ENCODE results near the gene ZNF749. TPM values are rescaled to one million over a fixed set of nuclear protein-coding genes. Genes with fewer than 3 reads are reported as not detected.

The ZNF749 gene
- 4.3 TPM for polyA plus RNA-seq (2012; ENCODE audit: insufficient read depth, insufficient read length, low read depth)

- peak within 1 kb of the TSS; percentile 91 for H3K4me3 ChIP-seq (ENCODE audit: low read depth, low read length)
- H3K36me3 ChIP-seq: peaks cover 9% of the 10 kb centered on the region
- no peak for TF ChIP-seq CTCF (IDR thresholded peaks at IDR 0.05; ENCODE audit: low read depth, low read length)
- no peaks in the 10 kb centered on the region for H3K9me3 ChIP-seq
- DNase-seq: peak; percentile 98
- H3K4me1 ChIP-seq: no peaks in the 10 kb centered on the region
- no peaks in the 10 kb centered on the region for H3K27me3 ChIP-seq
Observed at GRCh38 chr19:57435062-57435978, at the start of gene ZNF749. Gene ZNF749, plus strand, starts transcription at chr19:57435325. Its CDS starts 254 bp downstream, at chr19:57435579.

GRCh38 chr19:57389194-57389729 is 45.9 kb upstream of the ZNF749 start:
- H3K4me1 ChIP-seq: no peaks in the 10 kb centered on the region
- peak overlapping the region; percentile 44 for H3K4me3 ChIP-seq (ENCODE audit: low read depth, low read length)
- TF ChIP-seq CTCF (IDR thresholded peaks at IDR 0.05; ENCODE audit: low read depth, low read length): no peak
- H3K27me3 ChIP-seq: no peaks in the 10 kb centered on the region
- peaks cover 3% of the 10 kb centered on the region for H3K36me3 ChIP-seq
- no peak for DNase-seq
- H3K9me3 ChIP-seq: no peaks in the 10 kb centered on the region

GRCh38 chr19:57389730-57390598 is 45.2 kb upstream of the ZNF749 start, which contains the start of gene ZNF548:
Gene ZNF548, plus strand, starts transcription at chr19:57389854. Its CDS starts 246 bp downstream, at chr19:57390100.
- peak within 1 kb of the TSS; percentile 89 for H3K4me3 ChIP-seq (ENCODE audit: low read depth, low read length)
- no peaks in the 10 kb centered on the region for H3K9me3 ChIP-seq
- H3K36me3 ChIP-seq: peaks cover 5% of the 10 kb centered on the region
- TF ChIP-seq CTCF (IDR thresholded peaks at IDR 0.05; ENCODE audit: low read depth, low read length): peak; percentile 37
- H3K27me3 ChIP-seq: no peaks in the 10 kb centered on the region
- DNase-seq: peak; percentile 98
- no peaks in the 10 kb centered on the region for H3K4me1 ChIP-seq

- no peak for DNase-seq
- TF ChIP-seq CTCF (IDR thresholded peaks at IDR 0.05; ENCODE audit: low read depth, low read length): no peak
- Histone ChIP-seq H3K9me3 (no peaks in the 10 kb centered on the region; the same call in 1 of the 2 replicates), H3K4me1 (no peaks in the 10 kb centered on the region), H3K4me3 (ENCODE audit: low read depth, low read length) (no peak overlapping the region), H3K36me3 (peaks cover 31% of the 10 kb centered on the region), H3K27me3 (no peaks in the 10 kb centered on the region)
Observed at GRCh38 chr19:57395710-57396109, 39.4 kb upstream of the ZNF749 start.

- H3K36me3 ChIP-seq: peaks cover 31% of the 10 kb centered on the region
- no peak for TF ChIP-seq CTCF (IDR thresholded peaks at IDR 0.05; ENCODE audit: low read depth, low read length)
- no peak for DNase-seq
- no peaks in the 10 kb centered on the region for H3K4me1 ChIP-seq
- H3K27me3 ChIP-seq: no peaks in the 10 kb centered on the region
- H3K9me3 ChIP-seq: no peaks in the 10 kb centered on the region; the same call in 1 of the 2 replicates
- no peak overlapping the region for H3K4me3 ChIP-seq (ENCODE audit: low read depth, low read length)
Observed at GRCh38 chr19:57398868-57399267, 36.3 kb upstream of the ZNF749 start.

Data from BE2C (cell line).